UCSD-AML1 (cell line): ENCODE data around the gene HOXA9.

Experiments
- DNase-seq: peaks from one replicate; lab custom pipeline; 2025; ENCODE audit not compliant: unreplicated experiment; lab: John Stamatoyannopoulos, UW

HOXA9 gene

GRCh38 chr7:27129729-27130539 is 35.4 kb downstream of the HOXA9 start:
- no peak for DNase-seq

GRCh38 chr7:27128776-27129728 is 36.3 kb downstream of the HOXA9 start:
- no peak for DNase-seq

GRCh38 chr7:27128034-27128433 is 37.3 kb downstream of the HOXA9 start:
- DNase-seq: no peak

GRCh38 chr7:27126596-27127327 is 38.6 kb downstream of the HOXA9 start:
- no peak for DNase-seq

- DNase-seq: no peak
These were observed 39.3 kb downstream of the HOXA9 start for GRCh38 chr7:27125986-27126394.

- no peak for DNase-seq
These were observed 40.2 kb downstream of the HOXA9 start for GRCh38 chr7:27124902-27125689.

GRCh38 chr7:27124096-27124901 is 41.0 kb downstream of the HOXA9 start:
- no peak for DNase-seq

- DNase-seq: no peak
These were observed 41.8 kb downstream of the HOXA9 start for GRCh38 chr7:27123477-27124053.

GRCh38 chr7:27123007-27123476 is 42.3 kb downstream of the HOXA9 start:
- no peak for DNase-seq

- DNase-seq: no peak
These were observed 43.0 kb downstream of the HOXA9 start for GRCh38 chr7:27122077-27122910.

GRCh38 chr7:27121684-27122076 is 43.7 kb downstream of the HOXA9 start:
- no peak for DNase-seq

- no peak for DNase-seq
These were observed 45.9 kb downstream of the HOXA9 start for GRCh38 chr7:27119412-27119911.

GRCh38 chr7:27118580-27118979 is 46.8 kb downstream of the HOXA9 start:
- no peak for DNase-seq

GRCh38 chr7:27117887-27118491 is 47.3 kb downstream of the HOXA9 start:
- DNase-seq: no peak

GRCh38 chr7:27116962-27117886 is 48.1 kb downstream of the HOXA9 start:
- no peak for DNase-seq
